Activated CD4-positive, alpha-beta T cell treated with anti-CD3 and anti-CD28 coated beads, Interleukin-2, amount 50 U/mL, for 4 hours (primary cell): ENCODE measurements around the gene CMTM8.

Source experiments
- DNase-seq, 2 experiments: peaks; one replicate each; pipeline ENCODE4 v3.0.0-alpha.2; 2020

The CMTM8 gene

DNA sequence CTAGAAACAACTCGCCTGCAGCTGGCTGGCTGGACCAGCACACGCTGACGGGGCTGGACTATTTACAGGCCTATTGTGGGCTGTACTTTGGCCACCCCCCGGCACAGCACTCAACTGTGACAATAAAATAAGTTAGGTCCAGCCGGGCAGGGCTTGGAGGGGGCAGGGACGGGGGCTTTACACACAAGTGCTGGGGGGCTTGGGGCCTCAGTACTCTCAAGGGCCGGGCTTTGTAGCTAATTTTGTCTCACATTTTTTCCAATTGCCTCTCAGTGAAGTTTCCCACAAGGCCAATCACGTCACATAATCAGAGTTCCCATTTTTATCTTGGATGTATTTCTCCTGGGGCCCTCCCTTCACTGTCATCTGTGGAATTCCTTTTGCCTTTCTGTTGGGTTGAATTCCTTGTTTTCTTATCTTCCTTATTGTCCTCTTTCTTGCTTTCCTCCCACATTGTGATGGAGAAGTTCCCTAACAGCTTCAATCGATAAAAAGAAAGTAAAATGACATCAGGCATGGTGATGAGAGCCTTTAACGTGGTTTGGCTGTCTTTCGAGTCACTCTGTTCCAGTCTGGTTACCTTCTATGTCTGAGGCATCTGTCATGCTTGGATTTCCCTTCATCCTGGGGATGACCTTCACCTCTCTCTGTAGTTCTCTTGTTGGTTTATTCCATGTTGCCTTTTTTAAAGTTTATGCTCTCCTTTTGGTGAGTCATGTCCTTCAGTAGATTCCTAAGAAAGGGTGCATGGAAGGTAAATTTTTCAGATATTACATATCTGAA is 109.1 kb downstream of the CMTM8 start:
- DNase-seq, result no peak

DNA sequence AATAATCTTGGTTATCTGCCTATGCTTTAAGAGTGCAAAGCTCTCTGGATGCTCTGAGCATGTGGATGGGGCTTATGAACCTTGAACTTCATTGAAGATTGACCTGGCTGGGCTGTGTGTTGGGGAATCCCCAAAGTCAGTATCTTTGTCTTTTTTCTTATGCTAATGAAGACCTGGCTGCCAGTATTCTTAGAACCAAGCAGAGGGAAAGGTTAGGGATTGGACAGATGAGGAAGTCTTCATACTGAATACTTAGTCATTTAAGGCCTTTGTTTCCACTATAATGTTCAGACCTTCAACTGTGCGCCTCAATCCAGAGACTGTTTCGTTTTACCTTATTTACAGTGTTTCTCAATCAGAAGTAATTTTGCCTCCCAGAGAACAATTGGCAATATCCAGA is 110.7 kb downstream of the CMTM8 start:
- DNase-seq, result no peak

DNA sequence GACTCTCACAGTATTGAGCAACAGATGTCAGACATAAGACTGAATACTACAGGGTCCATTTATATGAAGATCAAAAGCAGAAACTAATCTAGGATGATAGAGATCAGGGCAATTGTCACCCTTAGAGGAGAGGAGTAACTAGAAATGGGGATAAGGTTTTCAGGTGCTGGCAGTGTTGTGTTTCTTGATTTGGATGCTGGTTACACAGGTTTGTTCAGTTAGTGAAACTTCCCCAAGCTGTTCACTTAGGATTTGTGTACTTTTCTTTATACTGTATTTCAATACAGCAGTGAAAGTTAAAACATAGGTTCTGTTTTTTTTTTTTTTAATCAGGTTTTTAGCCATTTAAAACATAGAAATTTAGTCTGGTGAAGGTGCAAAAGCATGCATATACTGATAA is 114.1 kb downstream of the CMTM8 start:
- DNase-seq, result no peak

DNA sequence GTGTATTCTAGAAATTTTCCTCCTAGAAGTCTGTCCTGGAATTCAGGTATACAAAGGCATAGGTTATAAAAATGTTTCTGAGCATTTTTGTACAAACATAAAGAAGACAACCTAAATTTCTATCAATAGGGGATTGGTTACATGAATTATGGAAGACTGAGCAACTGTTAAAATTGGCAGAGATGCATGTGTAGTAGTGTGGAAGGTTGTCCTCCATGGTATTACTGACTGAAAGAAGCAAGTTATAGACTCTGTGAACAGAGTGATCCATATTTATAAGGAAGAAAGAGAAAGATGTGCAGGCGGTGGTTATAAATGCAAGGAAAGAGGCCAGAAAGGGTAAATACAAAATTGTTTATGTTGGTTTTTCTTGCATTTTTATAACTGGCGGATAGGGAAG is 114.9 kb downstream of the CMTM8 start:
- no peak for DNase-seq

DNA sequence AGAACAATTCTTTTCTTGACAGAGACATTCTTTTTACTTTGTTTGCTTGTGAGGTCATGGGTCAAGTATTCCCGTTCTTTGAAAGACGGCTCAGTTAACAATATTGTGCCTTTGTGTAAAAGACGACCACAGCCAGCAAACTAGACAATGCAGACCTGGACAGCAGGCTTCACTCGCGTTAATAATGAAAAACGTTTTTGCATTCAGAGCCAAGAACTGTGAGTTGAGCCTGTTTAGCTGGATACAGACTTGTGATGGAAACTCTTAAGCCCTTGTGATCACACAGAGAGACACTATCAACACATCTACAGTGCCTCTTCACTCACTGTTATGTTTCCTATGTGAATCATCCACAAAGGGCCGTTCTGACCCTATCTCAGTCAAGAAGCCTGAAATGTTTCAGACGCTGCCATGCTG is 115.9 kb downstream of the CMTM8 start:
- no peak for DNase-seq

DNA sequence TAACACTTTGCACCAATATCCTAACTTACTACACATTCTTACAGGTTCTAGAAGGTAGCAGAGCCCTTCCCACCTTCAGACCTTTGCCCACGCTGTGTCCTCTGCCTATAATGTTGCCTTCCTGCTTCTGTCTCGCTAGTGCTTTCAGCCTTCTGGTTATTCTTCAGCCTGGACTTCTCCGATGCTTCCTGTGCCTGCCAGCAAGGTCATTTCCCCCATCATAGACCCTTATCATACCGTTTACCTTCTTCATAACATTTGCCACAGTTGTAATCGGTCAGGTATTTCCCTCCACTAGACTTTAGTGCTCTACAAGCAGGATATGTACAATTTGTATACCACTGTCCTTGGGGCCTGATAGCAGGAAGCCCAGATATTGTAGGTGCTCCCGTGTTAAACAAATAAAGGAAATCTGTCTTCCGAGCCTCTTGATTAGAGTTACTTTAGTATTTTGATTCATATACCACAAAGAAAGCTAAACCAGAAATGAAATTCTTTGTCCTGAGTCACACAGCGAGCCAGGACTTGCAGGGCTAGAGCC is 117.3 kb downstream of the CMTM8 start:
- no peak for DNase-seq

DNA sequence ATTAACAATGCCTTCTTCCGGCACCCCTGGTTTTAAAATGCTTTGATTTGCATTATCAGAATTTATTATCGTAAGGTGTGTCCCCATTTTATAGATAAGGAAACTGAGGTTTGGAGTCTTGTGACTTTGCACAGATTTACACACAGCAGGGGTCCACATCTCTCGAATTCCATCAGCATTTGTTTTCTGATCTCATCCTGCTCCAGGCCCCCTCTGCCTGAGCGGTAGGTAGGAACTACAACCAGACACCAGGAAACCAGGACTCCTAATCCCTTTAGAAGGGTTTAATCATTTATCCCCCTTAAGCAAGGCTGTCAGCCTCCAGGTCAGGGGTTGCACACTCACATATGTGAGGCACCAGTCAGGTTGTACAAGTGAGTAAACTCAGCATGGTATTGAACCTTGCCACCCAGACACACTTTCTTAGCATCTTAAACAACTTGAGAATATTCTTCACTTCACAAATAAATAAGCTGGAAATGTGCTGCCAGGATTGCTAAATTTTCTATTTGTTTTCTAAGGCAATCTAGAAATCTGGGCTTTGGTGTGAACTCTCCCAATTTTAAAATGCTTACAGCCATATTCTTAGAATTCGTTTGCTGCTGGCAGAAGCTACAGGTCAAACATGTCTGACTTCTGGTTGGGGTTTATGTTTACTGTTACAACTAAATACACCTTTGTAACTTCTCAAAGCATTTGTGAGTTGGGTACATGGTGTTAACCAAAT is 121.4 kb downstream of the CMTM8 start:
- DNase-seq, result no peak

DNA sequence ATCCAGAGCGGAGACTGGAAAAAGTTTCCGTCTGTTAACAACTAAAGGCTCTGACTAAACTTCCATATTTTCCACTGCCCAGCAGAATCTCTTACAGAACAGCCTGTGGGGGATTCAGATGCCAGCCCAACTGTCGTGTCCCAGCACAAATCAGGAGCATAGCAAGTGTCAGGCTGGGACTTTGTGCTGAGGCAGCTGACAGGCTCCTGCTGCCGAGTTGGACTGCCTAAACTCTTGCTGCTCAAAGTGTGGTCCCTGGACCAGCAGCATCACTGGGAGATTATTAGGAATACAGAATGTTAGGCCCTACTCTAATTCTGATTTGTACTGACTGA is 122.0 kb downstream of the CMTM8 start:
- DNase-seq, result no peak

DNA sequence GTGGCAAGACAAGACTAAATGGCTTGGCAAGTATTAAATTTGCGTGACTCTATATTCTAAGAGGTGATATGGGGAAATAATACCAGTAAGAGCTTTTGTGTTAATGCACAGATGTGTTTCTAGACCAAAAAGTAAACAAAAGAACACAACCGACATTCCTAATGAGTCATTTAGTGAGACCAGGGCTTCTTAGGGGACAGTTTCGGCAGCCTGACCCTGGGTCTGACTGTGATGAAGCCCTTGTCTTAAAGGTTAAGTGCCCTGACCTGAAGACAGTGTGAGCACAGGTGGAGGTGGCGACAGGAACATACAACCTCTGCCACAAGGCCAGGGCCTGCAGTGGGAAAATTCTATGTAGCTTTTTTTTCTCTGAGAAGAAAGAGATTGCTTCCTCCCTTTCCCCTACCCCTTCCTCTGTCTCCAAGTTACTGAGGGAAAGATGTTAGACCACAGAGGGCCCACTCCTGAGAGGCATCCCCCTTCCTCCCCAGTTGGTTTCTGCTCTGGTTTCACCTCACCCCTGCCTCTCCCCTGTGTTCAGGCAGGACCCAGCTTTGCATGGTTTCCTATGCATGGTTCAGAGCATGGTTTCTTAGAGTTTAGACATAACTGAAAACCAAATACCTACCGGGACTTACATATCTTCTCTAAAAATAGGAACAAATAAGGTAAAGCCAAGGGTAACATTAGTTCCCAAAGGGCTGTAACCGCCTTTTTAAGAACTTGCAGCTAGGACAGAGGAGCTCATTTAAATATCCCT is 128.3 kb downstream of the CMTM8 start:
- no peak for DNase-seq

DNA sequence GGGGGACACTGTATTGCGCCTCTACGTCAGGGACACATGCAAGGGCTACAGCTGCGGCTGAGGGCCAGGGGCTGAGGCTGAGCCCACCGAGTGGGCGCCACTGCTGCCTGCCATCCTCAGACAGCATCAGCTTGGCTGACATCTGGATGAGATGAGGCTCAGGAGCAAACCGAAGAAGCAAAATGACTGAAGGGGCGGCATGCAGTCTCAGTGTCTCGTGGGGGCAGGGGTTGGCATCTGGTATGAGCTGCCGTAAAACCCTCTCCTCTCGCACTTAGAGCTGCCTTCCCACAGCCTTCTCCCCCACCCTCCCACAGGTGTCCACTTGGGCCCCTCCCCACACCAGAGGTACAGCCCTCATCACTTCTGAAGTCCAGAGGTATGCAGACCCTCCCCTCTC is 129.0 kb downstream of the CMTM8 start:
- no peak for DNase-seq

DNA sequence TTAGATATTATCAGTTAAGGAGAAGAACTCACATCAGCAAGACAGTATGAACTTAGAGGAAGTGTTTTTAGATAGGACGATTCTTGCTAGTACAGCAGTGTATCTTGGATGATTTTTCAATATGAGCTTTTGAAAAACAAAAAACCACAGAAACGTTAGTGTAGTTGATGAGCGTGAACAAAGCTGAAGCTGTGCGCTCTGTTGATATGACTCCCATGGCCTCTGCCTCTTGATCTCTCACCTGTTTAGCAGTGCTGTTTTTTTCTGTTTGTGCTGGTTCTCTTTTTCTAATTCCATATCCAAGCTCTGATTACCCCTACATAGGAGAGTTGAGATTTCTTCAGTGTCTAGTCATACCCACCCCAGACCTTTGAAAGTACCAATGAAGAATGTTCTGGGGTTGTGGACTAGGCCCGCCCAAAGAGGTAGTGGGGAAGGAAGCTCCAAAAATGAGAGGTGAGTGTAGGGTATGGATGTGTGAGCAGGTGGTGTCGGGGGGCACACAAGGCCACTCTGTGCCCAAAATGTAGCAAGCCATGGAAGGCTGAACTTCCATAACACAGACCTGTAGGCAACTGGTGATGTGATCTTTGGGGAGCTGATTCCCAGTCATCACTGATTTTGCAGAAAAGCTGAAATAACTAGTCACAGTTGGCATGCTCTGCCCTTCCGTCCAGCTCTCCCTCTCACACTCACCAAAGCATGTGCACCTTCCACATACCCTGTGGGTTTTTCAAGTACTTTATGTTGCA is 133.2 kb downstream of the CMTM8 start:
- no peak for DNase-seq

DNA sequence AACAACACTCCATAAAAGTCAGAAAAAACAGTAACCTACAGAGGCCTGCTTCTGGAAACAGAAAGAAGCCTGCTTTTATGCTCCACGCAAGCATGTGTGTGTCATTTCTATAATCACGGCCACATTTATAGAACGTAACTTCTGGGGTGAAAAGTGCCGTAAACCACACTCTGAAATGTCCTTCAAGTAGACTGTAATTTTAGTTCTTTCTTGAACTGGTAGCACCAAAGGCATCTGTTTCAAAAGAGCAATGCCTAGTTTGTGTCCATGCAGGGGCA is 133.7 kb downstream of the CMTM8 start:
- no peak for DNase-seq

DNA sequence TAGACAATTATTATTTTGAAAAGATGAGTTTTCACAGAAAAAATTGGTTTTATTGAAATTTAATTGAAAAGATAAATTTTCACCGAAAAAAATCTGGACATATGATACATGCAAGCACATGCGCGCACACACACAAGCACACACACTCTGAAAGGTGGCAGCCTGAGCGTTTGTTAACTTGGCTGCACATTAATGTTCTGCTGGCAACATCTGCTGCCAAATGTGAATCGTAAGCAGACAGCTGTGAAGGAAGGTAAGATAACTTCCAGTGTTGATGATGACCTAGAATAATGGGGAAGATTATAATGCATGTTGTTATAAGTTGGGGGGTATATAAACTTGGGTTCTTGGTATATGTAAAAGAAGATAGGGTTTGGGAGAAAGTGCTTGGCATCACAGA is 134.8 kb downstream of the CMTM8 start:
- DNase-seq, result no peak

DNA sequence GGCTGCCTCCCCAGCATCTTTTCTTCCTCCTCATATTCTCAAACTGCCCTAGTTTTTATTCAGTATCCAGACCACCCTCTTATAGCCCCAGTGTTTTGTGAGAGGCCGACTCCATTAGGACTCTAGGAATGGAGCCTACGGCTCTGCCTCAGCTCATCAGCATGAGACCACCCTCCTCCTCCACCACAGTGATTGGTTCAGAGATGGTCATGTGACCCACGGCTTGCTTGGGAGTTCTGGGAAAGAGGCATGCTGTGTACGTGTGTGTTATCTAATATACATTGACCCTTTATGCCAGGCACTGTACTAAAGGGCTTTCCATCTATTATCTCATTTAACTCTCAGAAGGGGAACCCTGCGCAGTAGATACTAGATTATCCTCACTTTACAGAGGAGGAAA is 135.4 kb downstream of the CMTM8 start:
- no peak for DNase-seq

DNA sequence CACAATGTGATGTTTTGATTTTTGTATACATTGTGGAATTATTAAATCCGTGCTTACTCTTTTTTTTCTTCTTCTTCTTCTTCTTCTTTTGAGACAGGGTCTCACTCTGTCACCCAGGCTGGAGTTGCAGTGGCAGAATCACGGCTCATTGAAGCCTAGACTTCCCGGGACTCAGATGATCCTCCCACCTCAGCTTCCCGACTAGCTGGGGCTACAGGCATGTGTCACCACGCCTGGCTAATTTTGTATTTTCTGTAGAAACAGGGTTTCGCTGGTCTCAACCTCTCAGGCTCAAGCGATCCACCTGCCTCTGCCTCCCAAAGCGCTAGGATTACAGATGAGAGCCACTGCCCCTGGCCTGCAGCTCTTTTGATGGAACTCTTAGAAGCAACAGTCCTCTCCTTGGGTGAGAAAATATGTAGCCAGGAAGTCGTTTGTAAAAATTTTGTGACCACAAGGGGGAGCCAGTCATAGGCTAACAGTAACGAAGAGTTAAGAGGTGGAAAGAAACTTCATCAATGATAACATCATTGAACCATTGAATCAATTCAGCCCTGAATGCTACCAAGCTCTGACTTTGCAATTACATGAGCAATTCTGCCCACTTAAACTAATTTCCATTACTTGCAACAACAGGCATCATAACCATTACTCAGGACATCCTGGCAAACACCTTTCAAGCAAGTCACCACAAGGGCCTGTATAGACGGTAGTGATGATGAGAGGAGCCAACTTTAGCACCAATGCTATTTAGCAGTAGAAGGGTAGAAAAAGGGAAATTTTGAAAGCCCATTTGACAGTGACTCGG is 136.5 kb downstream of the CMTM8 start:
- DNase-seq, result peak; percentile 54 to 61

DNA sequence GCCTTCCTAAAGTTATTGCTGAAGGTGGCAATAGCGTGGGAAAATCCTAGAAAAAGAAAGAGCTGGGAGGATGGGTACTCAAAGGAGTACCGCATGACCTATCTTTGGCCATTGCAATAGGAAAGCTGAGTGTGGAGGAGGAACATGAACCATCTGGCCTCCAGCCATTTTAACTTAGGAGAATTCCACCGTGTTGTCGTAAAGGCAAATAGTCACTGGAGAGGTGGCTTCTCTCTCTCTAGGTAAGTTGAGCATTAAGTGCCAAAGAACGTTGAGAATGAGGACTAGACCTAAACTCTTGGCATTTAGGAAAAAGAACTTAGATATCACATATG is 137.1 kb downstream of the CMTM8 start:
- DNase-seq, result no peak

DNA sequence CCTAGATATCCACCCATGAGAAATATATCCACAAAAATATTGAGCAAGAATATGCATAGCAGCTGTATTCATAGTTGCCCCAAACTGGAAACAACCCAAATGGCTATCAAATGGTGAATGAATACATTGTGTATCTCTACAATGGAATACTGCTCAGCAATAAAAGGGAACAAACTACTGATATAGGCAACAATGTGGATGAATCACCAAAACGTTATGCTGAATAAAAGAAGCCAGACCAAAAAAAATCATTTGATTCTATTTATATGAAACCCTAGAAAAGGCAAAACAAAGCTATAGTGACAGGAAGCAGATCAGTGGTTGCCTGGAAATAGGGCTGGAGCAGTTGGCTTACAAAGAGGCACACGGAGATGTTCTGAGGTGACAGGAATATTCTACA is 137.6 kb downstream of the CMTM8 start:
- no peak for DNase-seq

DNA sequence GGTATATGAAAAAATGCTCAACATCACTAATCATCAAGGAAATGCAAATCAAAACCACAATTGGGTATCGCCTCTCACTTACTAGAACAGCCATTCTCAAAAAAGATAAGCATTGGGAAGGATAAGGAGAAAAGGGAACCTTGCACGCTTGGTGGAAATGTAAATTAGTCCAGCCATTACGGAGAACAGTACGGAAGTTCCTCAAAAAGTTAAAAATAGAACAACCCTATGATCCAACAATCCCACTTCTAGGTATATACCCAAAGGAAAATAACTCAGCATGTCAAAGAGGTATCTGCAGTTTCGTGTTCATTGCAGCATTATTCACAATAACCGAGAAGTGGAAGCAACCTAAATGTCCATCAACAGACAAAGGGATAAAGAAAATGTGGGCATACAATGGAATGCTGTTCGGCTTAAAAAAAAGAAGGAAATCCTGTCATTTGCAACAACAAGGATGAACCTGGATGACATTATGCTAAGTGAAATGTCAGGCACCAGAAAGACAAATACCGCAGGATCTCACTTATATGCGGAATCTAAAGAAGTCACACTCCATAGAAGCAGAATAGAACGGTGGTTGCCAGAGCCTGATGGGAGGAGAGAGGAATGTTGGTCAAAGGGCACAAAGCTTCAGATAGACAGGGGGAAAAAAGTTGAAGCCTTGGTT is 141.5 kb downstream of the CMTM8 start:
- DNase-seq, result no peak

DNA sequence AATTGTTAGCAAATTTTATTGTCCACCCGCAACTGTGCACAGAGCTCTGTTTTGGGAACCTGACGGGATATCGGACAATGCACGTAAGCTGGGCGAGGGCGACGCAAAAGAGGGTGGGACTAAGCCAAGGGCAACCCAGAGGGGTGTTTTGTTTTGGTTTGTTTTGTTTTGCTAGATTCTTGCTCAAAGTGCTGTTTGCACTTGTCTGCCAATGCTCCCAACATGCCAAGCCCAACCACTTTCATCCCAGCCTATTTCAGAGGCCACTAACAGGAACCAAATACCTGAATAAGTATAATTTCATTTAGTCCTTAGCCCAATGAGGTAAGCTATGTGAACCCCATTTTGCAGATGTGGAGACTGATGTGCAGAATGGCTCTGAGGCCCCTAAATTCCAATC is 143.4 kb downstream of the CMTM8 start:
- DNase-seq, result no peak

DNA sequence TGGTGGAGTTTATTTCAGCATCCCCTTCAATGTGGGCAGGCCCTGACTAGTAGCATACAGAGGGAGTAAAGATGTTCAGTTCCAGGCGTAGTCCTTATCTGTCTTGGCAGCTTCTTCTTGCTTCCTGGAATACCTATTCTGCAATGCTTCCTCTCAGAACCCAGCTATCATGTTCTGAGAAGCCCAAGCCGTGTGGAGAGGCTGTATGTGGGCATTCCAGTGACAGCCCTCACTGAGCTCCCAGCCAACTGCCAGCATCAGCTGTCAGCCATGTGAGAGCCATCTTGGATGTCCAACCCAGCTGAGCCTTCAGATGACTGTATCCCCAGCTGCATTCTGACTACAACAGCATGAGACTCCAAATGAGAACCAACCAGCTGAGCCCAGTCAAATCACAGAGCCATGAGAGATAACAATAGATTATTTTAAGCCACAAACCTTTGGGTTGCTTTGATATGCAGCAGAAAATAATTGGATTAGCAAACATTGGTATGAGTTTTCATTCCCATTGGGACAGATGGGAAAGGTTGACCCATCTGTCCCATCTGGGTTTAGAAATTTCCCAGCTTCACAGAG is 144.7 kb downstream of the CMTM8 start:
- DNase-seq, result no peak

DNA sequence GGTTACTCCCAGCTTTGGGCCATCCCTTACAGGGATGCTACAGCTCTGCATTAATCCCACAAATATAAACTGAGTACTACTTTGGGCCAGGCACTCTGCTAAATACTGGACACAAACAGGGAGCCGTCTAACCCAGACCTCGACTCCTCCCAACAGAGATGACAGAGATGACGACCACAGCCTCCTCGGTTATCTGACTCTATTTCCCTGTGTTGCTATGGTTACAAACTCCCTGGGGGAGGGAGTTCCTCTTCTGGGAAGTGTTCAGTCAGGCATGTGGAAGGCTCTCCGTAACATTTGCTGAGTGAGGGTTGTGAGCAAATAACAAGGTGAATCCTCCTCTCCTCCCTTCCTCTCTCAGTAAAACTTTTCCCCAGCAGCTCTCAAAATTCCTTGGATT is 146.5 kb downstream of the CMTM8 start:
- no peak for DNase-seq

DNA sequence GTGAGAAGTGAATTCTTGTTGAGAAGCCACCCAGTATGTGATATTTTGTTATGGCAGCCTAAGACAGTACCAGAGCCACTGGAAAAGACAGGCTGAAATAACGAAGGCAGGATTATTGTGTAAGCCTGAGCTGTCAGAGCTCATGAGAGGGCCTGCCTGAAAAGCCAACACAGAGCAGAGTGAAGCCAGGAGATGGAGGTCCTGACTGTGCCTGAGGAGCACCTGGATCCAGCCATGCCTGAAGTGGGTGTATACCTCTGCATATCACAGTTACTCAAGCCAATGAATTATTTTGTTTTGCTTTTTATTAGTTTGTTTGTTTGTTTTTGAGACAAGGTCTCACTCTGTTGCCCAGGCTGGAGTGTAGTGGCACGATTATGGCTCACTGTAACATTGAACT is 149.0 kb downstream of the CMTM8 start:
- DNase-seq, result no peak
